ENCODE data around the gene C2CD4D.

- TF ChIP-seq CTCF (conservative IDR thresholded peaks at IDR 0.05 in 1 of 2, IDR thresholded peaks at IDR 0.05 in 1 of 2; ENCODE audit: low read depth in 1 of 2, low read length in 2 of 2), result no peak
- TF ChIP-seq EZH2 (IDR thresholded peaks at IDR 0.05; ENCODE audit: low read length, missing control alignments), result no peak
These were observed 14.4 kb downstream of the C2CD4D start for GRCh38 chr1:151825204-151825603.
